ENCODE measurements around the gene NAP1L4. TPM values are rescaled to one million over a fixed set of nuclear protein-coding genes. Genes with fewer than 3 reads are reported as not detected.

The NAP1L4 gene
- total RNA-seq, 1 experiment from 2014 or later = 212 TPM

- no CpG with 5 or more reads among the region's 9 CpGs for WGBS (ENCODE audit: extremely low coverage, insufficient read length, low lambda C conversion rate)
- Histone ChIP-seq H4K91ac (ENCODE audit: insufficient read length, low read depth, low read length) (no peak overlapping the region), H2AK5ac (ENCODE audit: insufficient read length, low read length) (no peak overlapping the region), H4K5ac (ENCODE audit: insufficient read length, low read depth, low read length) (no peak overlapping the region), H3K18ac (ENCODE audit: insufficient read length, low read depth, low read length) (no peak overlapping the region), H2BK12ac (ENCODE audit: insufficient read length, low read depth, low read length) (no peak overlapping the region), H3K9ac (ENCODE audit: extremely low read depth, insufficient read length, low read length) (no peak overlapping the region), H3K27ac (ENCODE audit: insufficient read length, low read depth, low read length) (no peak overlapping the region), H3K79me2 (ENCODE audit: insufficient read depth, low read length) (no peaks in the 10 kb centered on the region), H2AFZ (ENCODE audit: low read length) (no peak overlapping the region), H3K14ac (ENCODE audit: insufficient read depth, low read length) (no peak overlapping the region), H2BK120ac (ENCODE audit: low read depth, low read length, poor library complexity, severe bottlenecking) (no peak overlapping the region), H4K20me1 (ENCODE audit: control insufficient read depth, insufficient read depth, insufficient read length) (no peaks in the 10 kb centered on the region), H4K8ac (replicated peaks; ENCODE audit: insufficient read length, low read depth, low read length) (no peak overlapping the region), H2BK20ac (ENCODE audit: low read depth, low read length, poor library complexity, severe bottlenecking) (no peak overlapping the region), H3T11ph (ENCODE audit: low read length) (no peak overlapping the region), H2BK15ac (ENCODE audit: low read depth, low read length) (no peak overlapping the region), H3K9me3 (ENCODE audit: control insufficient read depth, low read depth, low read length) (no peaks in the 10 kb centered on the region), H3K27me3 (ENCODE audit: insufficient read depth, low read length) (no peaks in the 10 kb centered on the region), H3K23ac (ENCODE audit: insufficient read length, low read depth, low read length) (no peak overlapping the region), H3K23me2 (ENCODE audit: insufficient read length, low read depth, low read length, poor library complexity, severe bottlenecking) (no peaks in the 10 kb centered on the region), H2BK5ac (ENCODE audit: insufficient read length, low read length) (no peak overlapping the region), H3K4me2 (ENCODE audit: insufficient read depth, insufficient read length, low read length) (no peak overlapping the region), H3K56ac (ENCODE audit: insufficient read length, low read depth, low read length) (no peak overlapping the region), H3K4me1 (ENCODE audit: insufficient read depth, low read length) (no peaks in the 10 kb centered on the region), H3K4ac (ENCODE audit: low read depth, low read length) (no peak overlapping the region), H3K79me1 (ENCODE audit: insufficient read depth, low read depth, low read length, poor library complexity, severe bottlenecking) (no peaks in the 10 kb centered on the region)
- Mint-ChIP-seq H3K27ac (peak overlapping the region in 1 of 3 experiments; percentile 53; a peak in 1 of 7 replicates), H3K27me3 (ENCODE audit: low read depth) (no peaks in the 10 kb centered on the region), H3K36me3 (ENCODE audit: insufficient read depth in 1 of 3, low read depth in 3 of 3) (peaks cover 30 to 85% (median 62%) of the 10 kb centered on the region in 3 experiments; a peak in 6 of 7 replicates), H3K4me1 (no peaks in the 10 kb centered on the region), H3K9me3 (no peaks in the 10 kb centered on the region), H3K4me3 (no peak overlapping the region)
- no peak for TF ChIP-seq CTCF (conservative IDR thresholded peaks at IDR 0.05)
- DNase-seq = no peak
Measured at GRCh38 chr11:3008746-3009336, 16.7 kb upstream of the NAP1L4 start.

All from H9 (cell line).